ENCODE results near the gene TRABD2A.
A peak's percentile ranks its signal among the peaks of the same experiment; 100 is the strongest.

The TRABD2A gene

GRCh38 chr2:84816426-84817026, 64.4 kb downstream of the TRABD2A start:
- no peak for DNase-seq (ENCODE audit: low spot score)

DNA sequence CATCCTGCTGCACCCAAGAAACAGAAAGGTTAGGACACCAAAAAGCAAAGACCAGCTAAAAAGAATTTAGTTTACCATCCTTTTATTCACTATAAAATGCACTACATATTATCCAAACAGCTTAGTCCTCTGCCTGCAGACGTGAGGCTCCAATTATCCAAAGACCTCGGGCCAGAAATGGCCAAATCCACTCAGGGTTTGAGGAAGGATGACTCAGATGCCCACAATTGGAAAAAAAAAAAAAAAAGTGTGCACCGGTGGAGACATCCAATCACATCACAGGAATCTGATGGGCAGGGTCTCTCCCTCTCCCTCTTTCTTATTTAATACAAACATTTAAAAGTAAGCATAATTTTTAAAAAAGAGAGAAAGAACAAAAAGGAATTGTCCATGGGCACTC, 65.7 kb downstream of the TRABD2A start:
- DNase-seq (ENCODE audit: low spot score) = peak; percentile 61

DNA sequence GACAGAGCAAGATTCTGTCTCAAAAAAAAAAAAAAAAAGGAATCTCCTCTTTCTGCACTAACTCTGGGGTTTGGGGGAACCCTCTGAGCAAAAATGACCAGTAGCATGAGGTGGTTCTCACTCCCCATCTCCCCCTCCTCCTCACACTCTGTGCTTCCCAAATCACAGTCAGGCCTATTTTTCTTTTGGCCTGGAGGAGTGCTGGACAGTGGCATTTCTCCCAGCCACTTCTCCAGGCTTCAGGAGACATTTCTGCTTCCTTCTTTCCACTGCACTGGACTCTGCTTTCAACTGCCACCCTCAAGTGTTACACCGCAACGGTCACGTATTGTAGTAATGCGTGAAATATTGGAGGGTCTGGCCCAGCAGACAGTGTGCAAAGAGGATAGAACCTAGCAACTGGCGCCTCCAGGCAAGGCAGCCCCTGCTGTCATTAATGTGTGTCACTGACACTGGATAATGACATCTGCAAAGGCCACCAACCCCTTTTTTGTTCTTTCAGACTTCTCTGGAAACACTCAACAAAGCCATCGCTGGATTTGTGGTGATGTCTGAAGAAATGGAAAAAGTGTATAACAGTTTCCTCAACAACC, 68.9 kb downstream of the TRABD2A start:
- DNase-seq (ENCODE audit: low spot score) = no peak

DNA sequence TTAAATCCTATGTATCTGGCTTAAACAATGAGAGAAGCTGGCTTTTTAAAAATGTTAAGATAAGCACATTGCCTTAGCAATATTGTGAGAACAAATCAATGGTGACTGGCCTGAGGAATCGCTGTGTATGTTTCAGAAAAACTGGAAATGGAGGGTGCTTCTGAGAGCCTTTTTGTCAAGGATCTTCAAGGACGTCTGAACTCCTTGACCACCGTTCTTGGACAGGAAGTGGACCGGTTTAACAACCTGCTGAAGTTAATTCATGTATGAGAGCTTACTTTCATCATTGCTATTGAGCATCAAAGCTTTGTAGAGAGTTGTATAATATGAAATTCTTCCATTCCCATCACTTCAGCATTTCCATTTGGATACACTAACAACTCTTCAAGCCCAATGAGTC, 72.6 kb downstream of the TRABD2A start:
- no peak for DNase-seq (ENCODE audit: low spot score)

DNA sequence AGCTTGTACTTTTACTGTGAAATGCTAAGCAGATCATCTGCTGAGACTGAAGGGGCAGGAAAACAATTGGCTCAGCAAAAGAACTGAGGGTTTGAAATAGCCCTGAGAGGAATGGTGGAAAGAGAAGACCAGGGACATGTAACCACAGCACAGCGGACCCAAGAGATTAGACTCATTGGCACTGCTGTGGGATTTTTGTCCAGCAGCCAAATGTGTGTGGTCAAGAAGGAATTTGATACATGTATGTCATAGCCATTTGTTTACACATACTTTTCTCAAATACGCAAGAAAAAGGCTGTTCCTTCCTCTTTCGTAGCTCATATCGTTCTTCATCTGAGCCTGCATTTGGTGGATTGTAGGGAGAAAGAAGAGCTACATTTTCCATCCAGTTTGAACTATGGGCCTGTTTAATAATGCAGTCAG, 73.8 kb downstream of the TRABD2A start:
- peak; percentile 93 for DNase-seq (ENCODE audit: low spot score)

- DNase-seq (ENCODE audit: low spot score) = peak; percentile 37
These were observed 75.5 kb downstream of the TRABD2A start for GRCh38 chr2:84805250-84805958.

GRCh38 chr2:84801811-84802210, 79.1 kb downstream of the TRABD2A start:
- DNase-seq (ENCODE audit: low spot score) = no peak

DNA sequence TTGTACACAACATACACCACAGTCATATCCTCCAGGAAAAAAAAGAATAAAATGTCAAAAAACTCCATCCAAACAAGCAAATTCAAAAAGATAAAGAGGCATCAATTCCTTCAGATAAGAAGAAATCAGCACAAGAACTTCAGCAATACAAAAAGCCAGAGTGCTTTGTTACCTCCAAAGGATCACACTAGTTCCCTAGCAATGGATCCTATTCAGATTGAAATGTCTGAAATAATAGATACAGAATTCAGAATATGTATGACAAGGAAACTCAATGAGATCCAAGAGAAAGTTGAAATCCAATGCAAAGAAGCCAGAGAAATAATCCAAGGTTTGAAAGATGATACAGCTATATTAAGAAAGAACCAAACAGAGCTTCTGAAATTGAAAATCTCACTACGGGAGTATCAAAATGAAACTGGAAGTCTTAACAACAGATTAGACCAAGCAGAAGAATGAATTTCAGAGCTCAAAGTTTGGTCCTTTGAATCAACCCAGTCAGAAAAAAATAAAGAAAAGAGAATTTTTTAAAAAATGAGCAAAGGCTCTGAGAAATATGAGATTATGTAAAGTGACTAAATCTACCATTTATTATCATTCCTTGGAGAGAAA, 80.6 kb downstream of the TRABD2A start:
- DNase-seq (ENCODE audit: low spot score) = no peak

DNA sequence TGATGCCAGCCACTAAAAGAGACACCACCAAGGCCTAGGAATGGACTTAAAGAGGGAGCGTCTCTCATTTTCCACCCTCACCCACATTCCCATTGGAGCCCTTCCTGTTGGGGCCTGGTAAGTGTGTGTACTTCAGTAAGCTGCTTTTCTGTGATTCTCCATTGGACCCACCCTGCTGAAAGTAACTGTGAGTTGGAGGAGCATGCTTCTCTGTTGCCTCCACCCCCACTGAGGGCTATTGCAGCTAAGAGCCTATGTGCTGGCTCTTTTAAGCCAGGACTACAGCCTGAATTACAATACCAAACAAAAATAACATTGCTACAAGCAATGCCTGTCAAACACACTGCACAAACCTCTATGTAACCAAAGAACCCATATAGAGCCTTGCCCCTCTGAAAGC, 81.1 kb downstream of the TRABD2A start:
- DNase-seq (ENCODE audit: low spot score) = no peak

DNA sequence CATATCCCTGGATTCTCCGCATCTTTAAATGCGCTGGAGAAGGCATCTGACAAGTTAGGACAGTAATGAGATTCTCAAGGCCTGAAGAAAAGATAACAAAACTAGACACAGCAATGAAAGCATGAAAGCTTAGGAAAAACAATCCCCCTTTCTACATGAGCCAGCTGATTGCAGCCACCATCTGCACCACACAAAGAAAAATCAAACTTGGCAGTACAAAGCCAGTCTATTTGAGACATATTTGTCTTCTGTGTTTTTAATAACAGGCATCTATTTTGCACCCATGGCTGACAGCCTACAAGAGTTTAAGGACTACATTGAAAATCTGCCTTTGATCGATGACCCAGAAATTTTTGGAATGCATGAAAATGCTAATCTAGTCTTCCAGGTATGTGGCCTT, 83.6 kb downstream of the TRABD2A start:
- no peak for DNase-seq (ENCODE audit: low spot score)

DNA sequence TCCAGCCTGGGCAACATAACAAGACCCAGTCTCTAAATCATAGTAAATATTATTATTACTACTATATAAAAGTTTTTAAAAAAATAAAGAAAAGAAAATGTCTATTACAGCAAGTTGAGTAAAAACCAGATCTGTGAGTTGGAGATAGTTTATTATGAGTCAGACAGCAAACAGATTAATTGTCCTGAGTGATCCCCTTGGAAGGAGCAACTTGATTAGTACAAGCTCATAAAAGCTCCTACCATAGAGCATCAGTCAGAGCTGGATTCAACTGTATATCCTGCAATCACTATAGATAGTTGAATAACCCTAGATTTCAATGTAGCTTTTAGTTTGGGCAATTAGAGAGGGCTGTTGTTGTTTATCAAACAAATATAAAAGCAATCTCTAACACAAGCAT, 84.1 kb downstream of the TRABD2A start:
- DNase-seq (ENCODE audit: low spot score) = no peak

GRCh38 chr2:84793641-84794040, 87.2 kb downstream of the TRABD2A start:
- DNase-seq (ENCODE audit: low spot score) = no peak

GRCh38 chr2:84792856-84793522, 87.9 kb downstream of the TRABD2A start:
- no peak for DNase-seq (ENCODE audit: low spot score)

DNA sequence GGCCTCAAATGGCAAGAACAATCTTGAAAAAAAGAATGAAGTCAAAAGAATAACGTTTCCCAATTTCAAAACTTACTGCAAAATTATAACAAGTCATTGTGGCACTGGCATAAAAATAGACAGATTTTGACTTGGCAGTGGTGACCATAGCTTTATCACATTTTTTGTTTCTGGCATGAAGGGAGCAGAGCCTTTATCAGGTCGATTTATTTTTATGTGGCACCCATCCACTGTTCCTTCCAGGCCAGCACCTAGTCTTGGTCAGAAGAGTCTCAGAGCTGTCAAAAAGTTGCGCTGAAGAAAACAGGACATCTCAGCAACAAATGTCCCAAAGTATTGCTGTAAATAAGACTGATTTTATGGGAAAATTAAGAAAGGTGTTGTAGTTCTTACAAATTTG, 92.4 kb downstream of the TRABD2A start:
- DNase-seq (ENCODE audit: low spot score) = no peak

- no peak for DNase-seq (ENCODE audit: low spot score)
These were observed 92.9 kb downstream of the TRABD2A start for GRCh38 chr2:84788027-84788426.

DNA sequence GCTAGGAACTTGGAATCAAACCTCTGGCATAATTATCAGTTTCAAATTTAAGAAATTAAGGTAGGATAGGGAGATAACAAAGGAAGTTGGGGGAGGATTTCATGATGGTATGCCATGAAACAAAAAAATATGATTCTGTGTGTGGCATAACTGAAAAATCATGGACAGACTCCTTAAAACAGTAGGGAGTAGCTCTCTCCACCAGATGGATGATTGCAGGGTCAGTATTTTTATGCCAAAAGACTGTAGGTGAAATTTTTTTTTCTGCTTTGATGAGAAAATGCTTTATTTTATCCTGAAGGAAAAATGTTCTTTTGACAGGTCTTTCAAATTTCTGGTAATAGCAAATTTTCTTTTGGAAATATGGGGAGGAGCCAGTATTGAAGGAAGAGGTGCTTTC, 94.3 kb downstream of the TRABD2A start:
- DNase-seq (ENCODE audit: low spot score) = no peak

DNA sequence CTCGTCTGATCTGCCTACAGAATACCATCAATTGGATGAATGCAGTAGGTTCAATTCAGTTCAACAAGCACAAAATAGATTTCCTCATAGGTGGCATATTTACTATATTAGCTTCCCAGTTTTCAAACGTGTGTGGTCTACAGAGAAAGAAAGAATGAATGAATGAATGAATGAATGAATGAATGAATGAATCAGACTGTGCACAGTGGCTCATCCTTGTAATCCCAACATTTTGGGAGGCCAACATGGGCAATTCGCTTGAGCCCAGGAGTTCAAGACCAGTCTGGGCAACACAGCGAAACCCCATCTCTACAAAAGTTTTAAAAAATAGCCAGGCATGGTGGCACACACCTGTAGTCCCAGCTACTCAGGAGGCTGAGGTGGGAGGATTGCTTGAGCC, 94.9 kb downstream of the TRABD2A start:
- DNase-seq (ENCODE audit: low spot score) = no peak

DNA sequence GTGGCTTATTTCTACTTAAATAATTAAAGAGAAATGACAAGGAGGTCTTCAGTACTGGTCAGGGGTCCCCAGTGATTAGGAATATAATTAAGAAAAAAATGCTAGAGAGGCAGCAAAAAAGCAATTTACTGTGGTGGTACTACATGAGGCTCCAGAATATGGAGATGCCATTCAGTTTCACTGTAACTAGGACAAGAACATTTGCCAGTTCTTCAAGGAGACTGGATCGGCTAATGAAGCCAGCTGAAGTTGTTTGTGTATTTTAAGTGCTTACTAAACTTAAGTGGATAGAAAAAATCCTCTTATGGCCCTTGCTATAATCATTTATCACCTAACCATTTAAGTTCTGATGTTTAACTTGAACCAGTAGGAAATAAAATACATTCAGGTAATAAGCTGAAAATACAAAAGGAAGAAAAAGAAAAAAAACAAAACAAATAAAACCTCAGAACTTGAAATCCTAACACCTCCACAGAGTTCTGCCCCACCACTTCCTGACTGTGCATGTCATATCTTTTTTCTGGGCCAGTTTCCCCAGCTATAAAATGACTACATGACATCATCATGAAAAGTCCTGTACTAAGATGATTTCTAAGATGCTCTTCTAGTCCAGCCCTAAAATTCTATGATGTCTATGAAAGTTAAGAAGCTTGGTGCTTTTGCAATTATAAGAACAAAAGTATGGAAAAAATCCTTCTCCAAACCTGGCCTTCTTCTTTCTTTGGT, 98.0 kb downstream of the TRABD2A start:
- DNase-seq (ENCODE audit: low spot score) = no peak

GRCh38 chr2:84781942-84782716, 98.8 kb downstream of the TRABD2A start:
- no peak for DNase-seq (ENCODE audit: low spot score)

- DNase-seq (ENCODE audit: low spot score) = no peak
These were observed 101.1 kb downstream of the TRABD2A start for GRCh38 chr2:84779781-84780180.

Measured in AG08395 (cell line).